ENCODE results near the gene AGPAT2. TPM values are rescaled to one million over a fixed set of nuclear protein-coding genes. Genes with fewer than 3 reads are reported as not detected.

The AGPAT2 gene
- total RNA-seq, 1 donor from 2014 or later = 47.8 TPM

DNA sequence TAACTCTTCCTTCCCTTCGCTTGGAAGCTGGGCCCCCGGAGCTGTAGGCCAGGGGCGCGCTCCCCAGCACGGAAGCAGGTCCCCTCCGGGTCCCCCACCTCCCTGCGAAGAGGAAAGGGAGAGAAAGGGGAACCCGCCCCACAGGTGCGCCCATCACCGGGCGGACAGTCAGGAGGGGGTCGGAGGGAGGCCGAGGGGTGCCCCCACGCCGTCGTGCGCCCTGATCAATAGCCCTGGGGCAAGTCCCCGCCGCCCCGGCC is 793 bp downstream of the AGPAT2 start:
- TF ChIP-seq, protein P1, sequence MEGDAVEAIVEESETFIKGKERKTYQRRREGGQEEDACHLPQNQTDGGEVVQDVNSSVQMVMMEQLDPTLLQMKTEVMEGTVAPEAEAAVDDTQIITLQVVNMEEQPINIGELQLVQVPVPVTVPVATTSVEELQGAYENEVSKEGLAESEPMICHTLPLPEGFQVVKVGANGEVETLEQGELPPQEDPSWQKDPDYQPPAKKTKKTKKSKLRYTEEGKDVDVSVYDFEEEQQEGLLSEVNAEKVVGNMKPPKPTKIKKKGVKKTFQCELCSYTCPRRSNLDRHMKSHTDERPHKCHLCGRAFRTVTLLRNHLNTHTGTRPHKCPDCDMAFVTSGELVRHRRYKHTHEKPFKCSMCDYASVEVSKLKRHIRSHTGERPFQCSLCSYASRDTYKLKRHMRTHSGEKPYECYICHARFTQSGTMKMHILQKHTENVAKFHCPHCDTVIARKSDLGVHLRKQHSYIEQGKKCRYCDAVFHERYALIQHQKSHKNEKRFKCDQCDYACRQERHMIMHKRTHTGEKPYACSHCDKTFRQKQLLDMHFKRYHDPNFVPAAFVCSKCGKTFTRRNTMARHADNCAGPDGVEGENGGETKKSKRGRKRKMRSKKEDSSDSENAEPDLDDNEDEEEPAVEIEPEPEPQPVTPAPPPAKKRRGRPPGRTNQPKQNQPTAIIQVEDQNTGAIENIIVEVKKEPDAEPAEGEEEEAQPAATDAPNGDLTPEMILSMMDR (conservative IDR thresholded peaks at IDR 0.05) = no peak
- Mint-ChIP-seq H3K36me3 (no peaks in the 10 kb centered on the region), H3K4me3 (peak overlapping the region; percentile 86)

DNA sequence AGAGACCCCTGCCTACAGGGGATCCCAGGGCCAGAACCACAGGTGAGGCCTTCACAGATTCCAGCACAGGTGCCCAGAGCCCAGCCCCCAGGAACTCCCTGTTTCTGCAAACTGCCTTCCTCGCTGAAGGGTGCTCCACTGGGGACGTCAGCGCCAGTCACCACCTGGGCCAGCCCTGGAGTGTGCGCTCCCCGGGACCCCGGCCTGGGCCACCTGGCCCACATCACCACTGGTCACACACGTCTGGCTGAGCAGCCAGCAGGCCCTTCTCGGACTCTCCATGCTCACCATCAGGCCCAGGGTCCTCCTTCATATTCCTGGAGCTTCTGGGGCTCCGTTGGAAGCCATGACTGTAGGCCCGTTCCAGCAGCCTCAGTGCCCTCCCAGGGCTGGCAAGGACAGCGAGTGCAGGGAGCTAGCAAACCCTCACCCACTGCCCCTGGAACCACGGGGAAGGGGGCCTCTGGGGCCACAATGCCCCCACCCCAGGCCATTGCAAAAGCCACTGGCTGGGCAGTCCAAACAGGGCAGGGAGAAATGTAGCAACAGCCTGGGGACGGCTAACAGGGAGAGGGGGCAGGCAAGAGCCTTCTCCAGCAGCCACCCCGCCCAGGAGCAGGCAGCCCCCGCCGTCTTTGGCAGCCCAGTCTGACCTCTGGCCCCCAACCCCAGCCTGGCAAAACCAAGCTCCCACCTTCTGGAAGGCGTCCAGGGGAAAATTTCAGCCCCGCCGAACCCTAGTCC is 1.3 kb downstream of the AGPAT2 start:
- H3K36me3 Mint-ChIP-seq = no peaks in the 10 kb centered on the region
- TF ChIP-seq, protein P1 (conservative IDR thresholded peaks at IDR 0.05) = no peak
- H3K9me3 Mint-ChIP-seq = no peaks in the 10 kb centered on the region
- H3K4me3 Mint-ChIP-seq = peak overlapping the region; percentile 86
- H3K27me3 Mint-ChIP-seq = no peaks in the 10 kb centered on the region
- H3K4me1 Mint-ChIP-seq (ENCODE audit: unreplicated experiment) = no peaks in the 10 kb centered on the region
- no peak for DNase-seq (ENCODE audit: extremely low spot score, unreplicated experiment)
- H3K27ac Mint-ChIP-seq = peak overlapping the region; percentile 56

More for the DNA sequence above, 793 bp downstream of the AGPAT2 start:
- Mint-ChIP-seq H3K27me3 (no peaks in the 10 kb centered on the region), H3K9me3 (no peaks in the 10 kb centered on the region), H3K4me1 (ENCODE audit: unreplicated experiment) (no peaks in the 10 kb centered on the region), H3K27ac (peak overlapping the region; percentile 56)
- no peak for DNase-seq (ENCODE audit: extremely low spot score, unreplicated experiment)

DNA sequence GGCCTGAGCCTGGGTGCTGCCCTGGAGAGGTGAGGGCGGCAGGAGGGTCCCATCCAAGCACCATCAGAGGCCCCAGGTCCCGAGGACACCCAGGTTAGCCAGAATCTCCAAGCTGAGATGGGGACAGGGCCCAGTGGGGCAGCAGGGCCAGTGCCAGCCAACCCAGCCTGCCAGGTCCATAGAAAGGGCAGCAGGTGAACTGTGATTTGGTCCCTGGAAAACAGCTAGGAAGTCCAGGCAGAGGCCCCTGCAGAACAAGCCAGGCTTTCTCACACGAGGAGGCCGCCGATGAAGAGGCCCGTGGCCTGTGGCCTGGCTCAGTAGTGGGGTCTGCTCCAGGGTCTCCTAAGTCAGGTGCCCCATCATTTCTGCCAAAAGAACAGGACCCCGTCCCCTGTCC is 2.0 kb downstream of the AGPAT2 start:
- Mint-ChIP-seq H3K4me1 (ENCODE audit: unreplicated experiment) (no peaks in the 10 kb centered on the region), H3K36me3 (no peaks in the 10 kb centered on the region), H3K4me3 (no peak overlapping the region), H3K9me3 (no peaks in the 10 kb centered on the region), H3K27me3 (no peaks in the 10 kb centered on the region), H3K27ac (no peak overlapping the region)
- TF ChIP-seq, protein P1 (conservative IDR thresholded peaks at IDR 0.05) = no peak
- DNase-seq (ENCODE audit: extremely low spot score, unreplicated experiment) = no peak

DNA sequence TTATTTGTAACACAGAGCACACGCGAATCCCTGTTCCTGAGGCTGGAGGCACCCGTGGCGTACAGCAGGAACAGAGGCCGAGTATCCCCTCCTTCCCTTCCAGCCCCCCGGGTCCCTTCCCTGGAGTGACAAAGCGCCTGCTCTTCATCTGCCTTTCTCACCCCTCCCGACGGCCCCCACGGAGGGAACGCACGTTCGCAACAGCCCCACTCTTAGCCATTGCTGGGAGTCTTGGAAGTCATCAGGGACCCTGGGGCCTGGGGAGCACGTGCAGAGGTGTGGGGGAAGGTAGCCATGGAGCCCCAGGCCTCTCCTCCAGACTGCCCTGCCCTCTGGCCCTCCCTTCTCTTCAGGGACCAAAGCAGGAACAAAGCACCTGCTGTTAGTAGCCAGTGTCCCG is 2.5 kb downstream of the AGPAT2 start:
- TF ChIP-seq, protein P1 (conservative IDR thresholded peaks at IDR 0.05) = no peak
- DNase-seq (ENCODE audit: extremely low spot score, unreplicated experiment) = no peak
- no peak overlapping the region for H3K27ac Mint-ChIP-seq
- H3K36me3 Mint-ChIP-seq = no peaks in the 10 kb centered on the region
- no peaks in the 10 kb centered on the region for H3K9me3 Mint-ChIP-seq
- no peak overlapping the region for H3K4me3 Mint-ChIP-seq
- peaks cover 2% of the 10 kb centered on the region for H3K4me1 Mint-ChIP-seq (ENCODE audit: unreplicated experiment)
- no peaks in the 10 kb centered on the region for H3K27me3 Mint-ChIP-seq

DNA sequence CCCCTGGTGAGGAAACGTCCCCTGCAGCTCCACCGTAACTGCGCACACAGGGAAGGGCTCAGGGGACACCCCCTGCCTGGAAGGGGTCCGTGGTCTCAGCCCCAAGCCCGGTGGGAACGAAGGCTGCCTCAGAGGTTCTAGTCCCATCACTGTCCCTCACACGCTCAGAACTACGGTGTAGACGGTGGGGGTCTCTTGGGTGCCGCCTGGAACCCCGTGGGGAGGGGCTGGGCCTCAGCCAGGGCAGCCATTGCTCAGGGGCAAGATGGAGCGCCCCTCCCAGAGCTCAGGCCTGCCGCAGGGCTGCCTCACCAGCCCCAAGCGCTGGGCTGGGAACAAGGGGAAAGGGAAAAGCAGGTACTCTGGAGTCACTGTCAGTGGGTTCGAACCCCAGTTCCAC is 2.9 kb downstream of the AGPAT2 start:
- Mint-ChIP-seq H3K27ac (no peak overlapping the region), H3K4me3 (no peak overlapping the region), H3K27me3 (no peaks in the 10 kb centered on the region), H3K4me1 (ENCODE audit: unreplicated experiment) (peaks cover 6% of the 10 kb centered on the region), H3K36me3 (no peaks in the 10 kb centered on the region), H3K9me3 (no peaks in the 10 kb centered on the region)
- TF ChIP-seq, protein P1 (conservative IDR thresholded peaks at IDR 0.05) = no peak
- DNase-seq (ENCODE audit: extremely low spot score, unreplicated experiment) = no peak

DNA sequence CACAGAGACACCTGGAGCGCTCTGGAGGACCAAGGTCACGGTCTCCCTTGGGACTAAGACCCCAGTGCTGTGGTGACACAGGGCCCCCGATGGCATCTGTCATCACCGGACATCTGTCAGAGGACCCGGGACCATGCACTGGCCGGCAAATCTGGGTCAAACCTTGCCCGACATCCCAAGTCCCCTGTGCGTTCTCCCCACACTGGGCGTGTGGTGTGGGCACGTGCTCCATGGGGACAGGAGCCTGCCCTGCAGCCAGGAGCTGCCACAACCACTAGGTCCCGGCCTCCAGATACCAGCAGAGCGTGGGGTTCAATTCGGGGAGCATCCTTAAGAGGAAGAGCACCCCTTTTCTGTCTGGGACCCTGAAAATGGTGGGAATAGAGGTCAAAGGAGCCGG is 3.5 kb downstream of the AGPAT2 start:
- Mint-ChIP-seq H3K9me3 (no peaks in the 10 kb centered on the region), H3K4me1 (ENCODE audit: unreplicated experiment) (peaks cover 6% of the 10 kb centered on the region), H3K4me3 (no peak overlapping the region), H3K27me3 (no peaks in the 10 kb centered on the region), H3K36me3 (no peaks in the 10 kb centered on the region), H3K27ac (no peak overlapping the region)
- TF ChIP-seq, protein P1 (conservative IDR thresholded peaks at IDR 0.05) = no peak
- DNase-seq (ENCODE audit: extremely low spot score, unreplicated experiment) = no peak
